Stimulated activated CD4-positive, alpha-beta T cell treated with anti-CD3 and anti-CD28 coated beads, Interleukin-12 subunit alpha, Interleukin-12 subunit beta, amount 100 ng/mL, for 48 hours (primary cell): Measurements from ENCODE around the gene RNU5B-1.
A peak's percentile ranks its signal among the peaks of the same experiment; 100 is the strongest.

Experiments used
- DNase-seq, 3 donors: peaks; one replicate each; pipeline ENCODE4 v3.0.0-alpha.2; 2020; ENCODE audit warnings: low read depth in 2 of 3, low spot score in 1 of 3

The RNU5B-1 gene

DNA sequence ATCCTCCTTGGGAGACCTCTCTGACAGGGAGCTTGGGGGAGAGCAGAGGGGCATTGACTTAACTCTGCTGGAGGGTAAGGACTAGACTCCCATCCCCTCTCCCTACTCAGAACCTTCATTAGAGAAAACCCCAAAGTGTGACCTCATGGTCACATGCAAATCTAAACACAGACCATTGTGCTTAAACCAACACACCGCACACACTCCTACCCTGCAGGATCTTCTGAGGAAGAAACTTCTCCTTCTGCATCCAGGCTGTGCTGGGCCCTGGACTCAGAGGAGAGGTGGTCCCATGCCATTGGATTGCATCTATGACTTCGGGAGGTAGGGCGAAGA lies 17.0 kb upstream of the RNU5B-1 start:
- no peak for DNase-seq

- no peak for DNase-seq
Observed at GRCh38 chr15:65289261-65289854, 15.1 kb upstream of the RNU5B-1 start.

DNA sequence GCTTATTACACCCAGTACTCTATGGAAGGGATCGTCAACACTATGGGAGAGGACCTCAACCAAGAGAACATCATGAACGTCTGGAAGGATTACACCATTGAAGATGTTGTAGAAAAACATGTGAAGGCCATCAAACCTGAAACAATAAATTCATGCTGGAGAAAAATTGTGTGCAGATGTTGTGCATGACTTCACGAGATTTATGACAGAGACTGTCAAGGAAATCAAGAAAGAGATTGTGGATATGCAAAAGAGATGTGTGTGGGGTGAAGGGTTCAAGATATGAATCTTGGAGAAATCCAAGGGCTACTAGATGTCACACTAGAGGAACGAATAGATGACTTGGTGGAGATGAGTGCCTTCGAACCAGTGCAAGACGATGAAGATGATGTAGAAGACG lies 14.2 kb upstream of the RNU5B-1 start:
- no peak for DNase-seq

DNA sequence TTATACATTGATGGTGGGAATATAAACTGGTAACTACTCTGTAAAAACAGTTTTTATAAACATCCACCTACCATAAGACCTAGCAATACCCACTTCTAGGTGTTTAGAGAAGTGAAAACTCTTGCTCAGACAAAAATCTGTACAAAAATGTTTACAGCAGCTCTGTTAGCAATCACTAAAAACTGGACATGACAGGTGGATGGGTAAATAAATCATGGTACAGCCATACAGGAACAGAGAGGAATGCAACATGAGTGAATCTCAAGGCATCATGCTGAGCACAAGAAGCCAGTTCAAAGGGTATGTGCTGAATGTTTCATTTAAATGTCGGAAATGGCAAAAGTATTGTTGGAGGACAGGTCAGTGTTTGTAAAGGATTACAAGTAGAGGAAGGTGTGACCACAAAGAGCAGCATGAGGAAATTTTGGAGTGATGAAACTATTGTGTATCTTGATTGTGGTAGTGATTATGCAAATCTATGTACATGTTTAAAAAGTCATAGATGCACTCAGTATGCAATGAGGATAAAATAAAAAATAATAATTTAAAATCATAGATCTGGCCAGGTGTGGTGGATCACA lies 11.4 kb upstream of the RNU5B-1 start:
- DNase-seq, result no peak

GRCh38 chr15:65298731-65299130 lies 5.7 kb upstream of the RNU5B-1 start:
- no peak for DNase-seq

- DNase-seq, result no peak
Observed at GRCh38 chr15:65300924-65301441, 3.5 kb upstream of the RNU5B-1 start.

DNA sequence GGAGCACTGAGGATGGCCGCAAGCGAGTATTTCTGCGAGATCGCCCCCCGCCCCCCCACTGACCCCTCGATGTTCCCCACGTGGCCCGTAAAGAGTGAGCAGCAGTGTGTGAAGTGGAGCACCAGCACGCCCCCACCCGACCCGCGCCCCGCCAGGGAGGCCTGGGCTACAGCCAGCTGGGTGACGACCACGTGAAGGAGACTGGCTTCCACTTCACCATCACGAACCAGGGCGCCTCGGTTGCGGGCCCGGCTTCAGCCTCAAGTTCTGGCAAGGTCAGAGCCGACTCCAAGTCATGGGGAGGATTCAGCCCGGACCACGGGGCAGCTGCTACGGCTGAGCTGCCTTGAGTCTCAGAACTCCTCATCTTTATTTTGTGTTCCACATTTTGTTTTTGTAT lies 2.4 kb upstream of the RNU5B-1 start:
- DNase-seq, result no peak

GRCh38 chr15:65303687-65304380 lies 643 bp upstream of the RNU5B-1 start:
- no peak for DNase-seq

DNA sequence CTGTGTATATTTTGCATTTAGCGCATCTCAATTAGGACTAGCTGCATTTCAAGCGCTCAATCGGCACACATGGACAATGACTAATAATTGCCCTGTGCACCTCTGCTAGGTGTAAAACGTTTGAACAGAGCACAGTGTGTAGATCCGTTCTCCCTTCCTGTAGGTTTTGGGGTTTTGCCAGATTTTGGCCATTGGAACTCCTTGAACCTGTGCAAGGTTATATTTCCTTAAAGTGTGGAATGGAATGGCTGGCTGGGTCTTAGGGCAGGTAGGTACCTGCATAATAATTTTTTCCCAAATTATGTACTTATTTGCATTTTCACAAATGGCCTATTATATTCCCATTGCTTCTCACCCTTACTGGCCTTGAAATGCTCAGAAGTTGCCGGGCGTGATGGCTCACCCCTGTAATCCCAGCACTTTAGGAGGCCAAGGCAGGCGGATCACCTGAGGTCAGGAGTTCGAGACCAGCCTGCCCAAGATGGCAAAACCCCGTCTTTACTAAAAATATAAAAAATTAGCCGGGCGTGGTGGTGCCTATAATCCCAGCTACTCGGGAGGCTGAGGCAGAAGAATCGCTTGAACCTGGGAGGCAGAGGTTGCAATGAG lies 777 bp downstream of the RNU5B-1 start:
- no peak for DNase-seq

DNA sequence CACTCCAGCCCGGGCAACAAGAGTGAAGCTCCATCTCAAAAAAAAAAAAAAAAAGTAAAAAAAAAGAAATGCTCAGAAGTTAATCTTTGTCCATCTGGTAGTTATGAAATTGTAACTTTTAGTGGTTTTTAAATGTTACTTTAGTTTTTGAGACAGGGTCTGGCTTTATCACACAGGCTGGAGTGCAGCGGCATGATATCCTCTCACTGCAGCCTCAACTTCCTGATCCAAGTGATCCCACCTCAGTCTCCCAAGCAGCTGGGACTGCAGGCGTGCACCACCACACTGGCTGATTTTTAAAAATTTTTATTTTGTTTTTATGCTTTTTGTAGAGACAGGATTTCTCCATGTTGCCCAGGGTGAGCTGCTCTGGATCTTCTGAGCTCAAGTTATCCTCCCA lies 1.3 kb downstream of the RNU5B-1 start:
- DNase-seq, result no peak

GRCh38 chr15:65306551-65306950 lies 2.1 kb downstream of the RNU5B-1 start:
- no peak for DNase-seq

DNA sequence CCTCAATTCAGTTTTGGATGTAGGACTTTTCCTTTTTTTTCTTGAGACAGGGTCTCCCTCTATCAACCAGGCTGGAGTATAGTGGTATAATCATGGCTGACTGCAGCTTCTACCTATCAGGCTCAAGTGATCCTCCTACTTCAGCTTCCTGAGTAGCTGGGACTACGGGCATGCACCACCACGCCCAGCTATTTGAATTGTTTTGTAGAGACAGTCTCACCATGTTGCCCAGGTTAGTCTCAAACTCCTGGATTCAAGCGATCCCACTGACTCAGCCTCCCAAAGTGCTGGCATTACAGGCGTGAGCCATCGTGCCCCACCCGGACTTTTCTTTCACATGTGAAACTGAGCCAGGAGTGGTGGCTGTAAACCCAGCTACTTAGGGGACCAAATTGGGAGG lies 3.5 kb downstream of the RNU5B-1 start:
- no peak for DNase-seq

DNA sequence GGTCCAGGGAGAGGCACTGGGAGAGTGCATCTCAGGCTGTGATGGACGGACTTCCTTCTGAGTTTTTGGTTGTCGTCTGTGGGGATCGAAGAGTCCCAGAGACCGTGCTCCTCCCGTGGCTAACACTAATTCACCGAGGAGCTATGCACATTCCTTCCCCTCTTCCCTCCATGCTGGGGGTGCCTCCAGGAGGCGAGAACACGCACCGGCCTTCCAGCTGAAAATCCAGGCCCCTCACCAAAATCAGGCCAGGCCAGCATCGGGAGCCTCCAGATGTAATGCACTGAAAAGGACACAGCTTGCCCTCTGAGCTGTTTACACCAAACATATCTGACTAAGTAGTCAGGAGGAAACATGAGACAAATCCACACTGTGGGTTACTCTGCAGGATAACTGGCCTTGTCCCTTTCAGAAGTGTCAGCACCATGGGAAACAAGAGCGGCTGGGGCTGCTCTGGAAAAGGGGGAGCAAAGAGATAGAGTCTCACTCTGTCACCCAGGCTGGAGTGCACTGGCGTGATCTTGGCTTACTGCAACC lies 5.5 kb downstream of the RNU5B-1 start:
- DNase-seq, result no peak

DNA sequence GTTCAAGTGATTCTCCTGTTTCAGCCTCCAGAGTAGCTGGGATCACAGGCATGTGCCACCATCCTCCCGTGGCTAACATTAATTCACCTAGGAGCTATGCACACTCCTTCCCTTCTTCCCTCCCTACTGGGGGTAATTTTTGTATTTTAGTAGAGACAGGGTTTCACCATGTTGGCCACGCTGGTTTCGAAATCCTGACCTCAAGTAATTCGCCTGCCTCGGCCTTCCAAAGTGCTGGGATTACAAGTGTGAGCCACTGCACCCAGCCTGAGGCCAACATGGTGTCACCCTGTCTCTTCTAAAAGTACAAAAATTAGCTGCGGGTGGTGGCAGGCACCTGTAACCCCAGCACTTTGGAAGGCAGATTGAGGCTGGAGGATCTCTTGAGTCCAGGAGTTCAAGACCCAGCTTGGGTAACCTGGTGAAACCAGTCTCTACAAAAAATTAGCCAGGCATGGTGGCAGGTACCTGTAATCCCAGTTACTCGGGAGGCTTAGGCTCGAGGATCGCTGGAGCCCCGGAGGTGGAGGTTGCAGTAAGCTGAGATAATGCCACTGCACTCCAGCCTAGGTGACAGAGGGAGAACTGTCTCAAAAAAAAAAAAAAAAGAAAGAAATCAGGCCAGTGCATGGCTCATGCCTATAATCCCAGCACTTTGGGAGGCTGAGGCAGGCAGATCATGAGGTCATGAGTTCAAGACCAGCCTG lies 6.1 kb downstream of the RNU5B-1 start:
- DNase-seq, result no peak

DNA sequence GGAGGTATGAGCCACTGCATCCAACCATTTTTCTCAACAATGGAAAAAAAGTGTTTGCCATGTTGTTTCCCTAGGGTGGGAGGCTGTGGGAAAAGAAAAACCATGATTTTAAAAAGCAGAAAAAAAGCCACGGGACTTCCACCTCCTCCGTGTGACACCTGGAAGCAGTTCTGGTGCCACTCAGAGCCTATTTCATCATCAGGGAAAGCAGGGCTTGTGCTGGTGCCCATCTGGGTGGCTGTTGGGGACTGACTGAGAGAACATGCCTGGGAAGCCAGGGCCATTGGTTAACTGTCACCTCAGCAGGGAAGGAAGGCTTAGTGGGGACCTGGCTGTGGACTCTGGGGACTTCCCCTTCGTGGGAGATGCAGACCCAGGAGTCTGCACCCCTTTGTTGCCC lies 7.3 kb downstream of the RNU5B-1 start:
- DNase-seq, result no peak

DNA sequence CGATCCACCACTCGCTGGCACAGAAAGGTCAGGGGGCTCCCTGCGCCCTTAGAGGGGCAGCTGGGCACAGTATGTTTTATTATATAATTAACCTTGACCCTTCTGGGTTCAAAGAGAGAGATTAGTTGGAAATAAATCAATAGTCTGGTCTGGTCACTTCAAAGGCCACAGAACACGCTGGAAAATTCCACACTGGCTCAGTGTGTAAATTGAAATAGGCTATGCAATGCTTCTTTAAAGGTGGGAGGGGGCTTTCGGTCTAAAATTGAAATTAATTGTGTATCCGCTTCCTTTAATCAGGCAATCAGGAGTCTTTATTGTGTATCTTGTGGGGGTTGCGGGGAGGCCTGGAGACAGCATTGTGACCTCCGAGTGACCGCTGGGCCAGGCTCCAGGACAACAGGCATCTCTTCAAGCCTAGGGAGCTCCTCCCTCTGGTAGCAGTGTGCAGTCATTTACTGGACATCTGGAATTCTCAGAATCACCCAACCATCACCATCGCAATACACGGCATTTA lies 8.0 kb downstream of the RNU5B-1 start:
- DNase-seq, result no peak

DNA sequence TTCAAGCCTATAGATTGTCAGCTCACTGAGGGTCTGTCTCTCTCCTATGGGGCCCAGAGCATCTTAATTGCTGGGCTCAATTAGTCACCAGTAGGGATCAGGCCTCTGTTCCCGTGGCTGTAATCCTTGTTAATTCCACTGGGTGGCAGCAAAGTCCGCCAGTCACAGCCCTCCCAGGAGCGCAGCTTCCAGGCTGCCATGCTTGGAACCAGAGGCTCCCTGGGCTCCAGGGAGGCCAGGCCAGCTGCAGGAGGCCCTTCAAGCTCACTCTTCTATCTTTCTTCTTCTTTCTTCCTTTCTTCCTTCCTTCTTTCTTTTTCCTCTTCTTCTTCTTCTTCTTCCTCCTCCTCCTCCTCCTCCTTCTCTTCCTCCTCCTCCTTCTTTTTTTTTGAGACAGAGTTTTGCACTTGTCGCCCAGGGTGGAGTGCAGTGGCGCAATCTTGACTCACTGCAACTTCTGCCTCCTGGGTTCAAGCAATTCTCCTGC lies 14.4 kb downstream of the RNU5B-1 start:
- DNase-seq, result peak; percentile 53 to 83 (median 66)

- DNase-seq, result no peak
Observed at GRCh38 chr15:65323071-65323511, 18.6 kb downstream of the RNU5B-1 start.

DNA sequence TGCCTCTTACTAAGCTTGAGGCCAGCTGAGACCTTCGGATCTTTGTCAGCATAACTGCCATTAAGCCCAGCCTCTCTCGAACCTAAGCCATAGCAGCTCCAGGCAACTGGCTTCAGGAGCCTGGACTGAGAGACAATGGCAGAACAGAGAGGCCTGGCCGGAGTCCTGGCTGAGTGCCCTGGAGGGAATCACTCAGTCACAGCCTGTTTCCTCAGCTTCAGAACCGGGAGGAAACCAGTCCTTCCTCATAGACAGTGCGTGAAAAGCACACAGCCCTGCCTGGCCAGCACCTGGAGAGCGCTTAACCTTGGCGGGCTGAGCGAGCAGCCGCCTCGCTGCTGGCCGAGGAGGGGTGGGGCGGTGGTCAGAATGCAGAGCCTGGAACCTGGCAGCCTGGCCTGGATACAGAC lies 21.6 kb downstream of the RNU5B-1 start:
- no peak for DNase-seq

GRCh38 chr15:65326818-65327217 lies 22.3 kb downstream of the RNU5B-1 start:
- no peak for DNase-seq
